WERI-Rb-1 (cell line): Measurements from ENCODE around the gene ZFHX3.

Experiments used
- DNase-seq: peaks from one replicate; pipeline ENCODE4 v3.0.0-alpha.2; 2020
- H3K27ac ChIP-seq: fragments of 250-450 bp; sonication (Bioruptor Pico); 2 replicates; pipeline ENCODE4 v1.5.1; 2020; ENCODE audit warnings: mild to moderate bottlenecking, moderate library complexity
- H3K27me3 ChIP-seq: fragments of 250-450 bp; sonication (Bioruptor Pico); 2 replicates; pipeline ENCODE4 v1.5.1; 2021; ENCODE audit warnings: mild to moderate bottlenecking, low read depth, moderate library complexity; ENCODE audit not compliant: insufficient read depth, severe bottlenecking
- H3K36me3 ChIP-seq: fragments of 250-450 bp; sonication (Bioruptor Pico); 2 replicates; pipeline ENCODE4 v1.5.1; 2020; ENCODE audit warnings: mild to moderate bottlenecking, moderate library complexity
- H3K4me3 ChIP-seq: 2 replicates; pipeline ENCODE4 v1.5.1; 2011; ENCODE audit warnings: low read depth, mild to moderate bottlenecking, control low read depth, low read length
- H3K9me3 ChIP-seq: fragments of 250-450 bp; sonication (Bioruptor Pico); 2 replicates; pipeline ENCODE4 v1.5.1; 2021; ENCODE audit warnings: mild to moderate bottlenecking, moderate library complexity; ENCODE audit not compliant: severe bottlenecking
- CTCF ChIP-seq: IDR thresholded peaks from 2 replicates; pipeline ENCODE4 v1.5.1; 2011; ENCODE audit warnings: low read depth, mild to moderate bottlenecking, control low read depth, inconsistent platforms, low read length

The ZFHX3 gene

GRCh38 chr16:73065632-73066330 is 17.9 kb upstream of the ZFHX3 start:
- no peak overlapping the region for H3K27ac ChIP-seq
- TF ChIP-seq CTCF: no peak
- no peak overlapping the region for H3K4me3 ChIP-seq
- H3K27me3 ChIP-seq: no peaks in the 10 kb centered on the region
- DNase-seq: no peak
- no peaks in the 10 kb centered on the region for H3K9me3 ChIP-seq
- H3K36me3 ChIP-seq: no peaks in the 10 kb centered on the region

GRCh38 chr16:73064994-73065545 is 17.1 kb upstream of the ZFHX3 start:
- H3K9me3 ChIP-seq: no peaks in the 10 kb centered on the region
- no peak for DNase-seq
- H3K36me3 ChIP-seq: no peaks in the 10 kb centered on the region
- H3K27me3 ChIP-seq: no peaks in the 10 kb centered on the region
- no peak overlapping the region for H3K27ac ChIP-seq
- no peak overlapping the region for H3K4me3 ChIP-seq
- no peak for TF ChIP-seq CTCF

GRCh38 chr16:73064212-73064993 is 16.5 kb upstream of the ZFHX3 start:
- no peaks in the 10 kb centered on the region for H3K36me3 ChIP-seq
- H3K27me3 ChIP-seq: no peaks in the 10 kb centered on the region
- no peak for TF ChIP-seq CTCF
- H3K27ac ChIP-seq: no peak overlapping the region
- DNase-seq: no peak
- H3K9me3 ChIP-seq: no peaks in the 10 kb centered on the region
- H3K4me3 ChIP-seq: no peak overlapping the region

- DNase-seq: no peak
- H3K27me3 ChIP-seq: no peaks in the 10 kb centered on the region
- no peaks in the 10 kb centered on the region for H3K9me3 ChIP-seq
- no peak for TF ChIP-seq CTCF
- no peaks in the 10 kb centered on the region for H3K36me3 ChIP-seq
- H3K27ac ChIP-seq: no peak overlapping the region
- no peak overlapping the region for H3K4me3 ChIP-seq
Observed at GRCh38 chr16:73063854-73064211, 15.9 kb upstream of the ZFHX3 start.

- no peak for TF ChIP-seq CTCF
- Histone ChIP-seq H3K27ac (no peak overlapping the region), H3K9me3 (no peaks in the 10 kb centered on the region), H3K36me3 (no peaks in the 10 kb centered on the region), H3K27me3 (no peaks in the 10 kb centered on the region), H3K4me3 (no peak overlapping the region)
- no peak for DNase-seq
Observed at GRCh38 chr16:73062743-73063733, 15.1 kb upstream of the ZFHX3 start.
